Tibial nerve (tissue), 4 donors: Measurements from ENCODE around the gene PIK3CB. TPM values are rescaled to one million over a fixed set of nuclear protein-coding genes. Genes with fewer than 3 reads are reported as not detected.

ENCODE experiments used
- DNase-seq, 2 donors: peaks; one replicate each; pipeline ENCODE4 v3.0.0-alpha.2; 2019; ENCODE audit warnings: low spot score in 2 of 2
- H3K27ac ChIP-seq, 4 donors: fragments of 200-600 bp; sonication (generic) in 3 of 4; one replicate each; pipeline ENCODE4 v1.5.1; 2017 to 2019; ENCODE audit warnings: mild to moderate bottlenecking in 1 of 4
- H3K27me3 ChIP-seq, 2 donors: fragments of 200-600 bp; sonication (generic) in 1 of 2; one replicate each; pipeline versions ENCODE4 v1.5.1 to v1.6.0; 2017 to 2019
- H3K36me3 ChIP-seq, 3 donors: fragments of 200-600 bp; sonication (generic); one replicate each; pipeline ENCODE4 v1.5.1; 2018 to 2019
- H3K4me1 ChIP-seq, 4 donors: fragments of 200-600 bp; sonication (generic) in 3 of 4; one replicate each; pipeline ENCODE4 v1.5.1; 2017 to 2019
- H3K4me3 ChIP-seq, 4 donors: fragments of 200-600 bp; sonication (generic) in 3 of 4; one replicate each; pipeline ENCODE4 v1.5.1; 2017 to 2019; ENCODE audit warnings: mild to moderate bottlenecking in 1 of 4, moderate library complexity in 1 of 4
- H3K9me3 ChIP-seq, 4 donors: fragments of 200-600 bp; sonication (generic) in 3 of 4; one replicate each; pipeline ENCODE4 v1.5.1; 2017 to 2019
- EP300 ChIP-seq, 2 donors: sonication (generic); formaldehyde crosslinking; IDR thresholded peaks; one replicate each; pipeline ENCODE4 v1.6.1; 2017; ENCODE audit warnings: antibody characterized with exemption in 2 of 2, mild to moderate bottlenecking in 1 of 2
- POLR2A ChIP-seq, 2 donors: fragments of 450-650 bp; IDR thresholded peaks; one replicate each; pipeline ENCODE4 v1.6.1; 2017; ENCODE audit warnings: antibody characterized with exemption in 2 of 2, mild to moderate bottlenecking in 2 of 2, moderate library complexity in 2 of 2
- WGBS, 2 donors: methylation state at CpG; one replicate each; pipeline ENCODE4 v1.1.5; 2018; 5-methylcytosine and 5-hydroxymethylcytosine counted together
- total RNA-seq, 4 donors: library from RNA; depleted of rRNA; stranded (reverse); fragments of >200 nt; gene quantifications; one replicate each; pipeline ENCODE4 v1.1.0, GENCODE V29; 2016
- TF ChIP-seq, protein P1 (sequence below), 5 experiments: fragments of 200-600 bp in 3 of 5; fragments of 450-650 bp in 2 of 5; sonication (generic) in 3 of 5; IDR thresholded peaks; one replicate each; pipeline ENCODE4 v1.5.1; 2016 to 2019; ENCODE audit warnings: antibody characterized with exemption in 5 of 5, mild to moderate bottlenecking in 3 of 5, moderate library complexity in 2 of 5

PIK3CB gene
- total RNA-seq, 4 donors from 2014 or later: 11.2 to 32.1 (median 27.2) TPM

DNA sequence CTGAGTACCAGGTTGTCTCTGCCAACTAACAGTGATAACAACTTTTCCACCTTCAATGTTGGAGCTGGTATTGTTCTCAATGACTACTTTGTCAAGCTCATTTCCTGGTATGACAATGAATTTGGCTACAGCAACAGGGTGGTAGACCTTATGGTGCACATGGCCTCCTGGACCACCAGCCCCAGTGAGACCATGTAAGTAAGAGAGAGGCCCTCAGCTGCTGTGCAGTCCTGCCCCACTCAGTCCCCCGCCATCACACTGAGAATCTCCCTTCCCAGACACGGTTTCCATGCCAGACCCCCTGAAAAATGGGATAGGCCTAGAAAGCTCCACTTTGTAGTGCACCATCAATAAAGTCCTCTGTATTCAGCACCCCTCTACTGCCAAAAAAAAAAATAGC is 56.1 kb downstream of the PIK3CB start:
- H3K27ac ChIP-seq: no peak overlapping the region
- no peak for DNase-seq
- H3K4me1 ChIP-seq: peaks cover 0 to 28% (median 15%) of the 10 kb centered on the region in 4 donors
- H3K36me3 ChIP-seq: peaks cover 0 to 5% (median 0%) of the 10 kb centered on the region in 3 donors
- WGBS, 2 donors: 100% methylated on average over 2 of the region's 2 CpGs
- H3K9me3 ChIP-seq: no peaks in the 10 kb centered on the region
- no peaks in the 10 kb centered on the region for H3K27me3 ChIP-seq
- no peak overlapping the region for H3K4me3 ChIP-seq
- TF ChIP-seq EP300 (IDR thresholded peaks at IDR 0.05) (no peak), POLR2A (IDR thresholded peaks at IDR 0.05) (no peak)
- TF ChIP-seq, protein P1, sequence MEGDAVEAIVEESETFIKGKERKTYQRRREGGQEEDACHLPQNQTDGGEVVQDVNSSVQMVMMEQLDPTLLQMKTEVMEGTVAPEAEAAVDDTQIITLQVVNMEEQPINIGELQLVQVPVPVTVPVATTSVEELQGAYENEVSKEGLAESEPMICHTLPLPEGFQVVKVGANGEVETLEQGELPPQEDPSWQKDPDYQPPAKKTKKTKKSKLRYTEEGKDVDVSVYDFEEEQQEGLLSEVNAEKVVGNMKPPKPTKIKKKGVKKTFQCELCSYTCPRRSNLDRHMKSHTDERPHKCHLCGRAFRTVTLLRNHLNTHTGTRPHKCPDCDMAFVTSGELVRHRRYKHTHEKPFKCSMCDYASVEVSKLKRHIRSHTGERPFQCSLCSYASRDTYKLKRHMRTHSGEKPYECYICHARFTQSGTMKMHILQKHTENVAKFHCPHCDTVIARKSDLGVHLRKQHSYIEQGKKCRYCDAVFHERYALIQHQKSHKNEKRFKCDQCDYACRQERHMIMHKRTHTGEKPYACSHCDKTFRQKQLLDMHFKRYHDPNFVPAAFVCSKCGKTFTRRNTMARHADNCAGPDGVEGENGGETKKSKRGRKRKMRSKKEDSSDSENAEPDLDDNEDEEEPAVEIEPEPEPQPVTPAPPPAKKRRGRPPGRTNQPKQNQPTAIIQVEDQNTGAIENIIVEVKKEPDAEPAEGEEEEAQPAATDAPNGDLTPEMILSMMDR (IDR thresholded peaks at IDR 0.05): no peak

DNA sequence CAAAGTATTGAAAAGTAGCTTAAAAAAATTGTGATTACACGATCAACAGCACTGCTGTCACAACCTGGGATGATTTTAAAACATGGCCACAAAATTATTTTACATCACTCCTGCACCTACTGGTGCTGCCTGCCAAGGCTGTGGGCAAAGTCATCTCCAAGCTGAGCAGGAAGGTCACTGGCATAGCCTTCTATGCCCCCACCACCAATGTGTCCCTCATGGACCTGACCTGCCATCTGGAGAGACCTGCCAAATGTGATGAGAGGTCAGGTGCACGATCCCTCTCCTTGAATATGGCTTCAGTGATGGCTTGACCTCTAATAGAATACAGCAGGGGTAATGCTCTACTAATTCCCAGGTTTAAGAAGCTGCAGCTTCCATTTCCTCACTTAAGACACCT is 57.8 kb downstream of the PIK3CB start:
- DNase-seq: no peak
- H3K9me3 ChIP-seq: no peaks in the 10 kb centered on the region
- 98 to 100% methylated on average over 2 of the region's 2 CpGs for WGBS, 2 donors

DNA sequence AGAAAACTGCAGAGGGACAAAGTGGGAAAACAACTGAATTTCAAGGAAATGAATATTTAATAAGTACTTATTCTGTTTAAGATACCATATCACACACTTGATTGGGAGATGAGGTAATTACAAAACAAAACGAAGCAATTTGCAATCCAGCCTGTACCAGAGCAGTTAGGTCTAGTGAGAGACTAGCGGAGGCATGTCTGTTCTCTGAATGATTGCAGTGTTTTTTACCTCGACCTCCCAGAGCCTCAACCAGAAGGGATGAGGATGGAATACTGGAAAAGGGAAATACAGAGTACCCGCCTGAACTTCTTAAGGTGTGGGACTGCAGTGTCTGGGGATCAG is 59.5 kb downstream of the PIK3CB start:
- 49 to 50% methylated on average over 4 of the region's 4 CpGs for WGBS, 2 donors
- H3K36me3 ChIP-seq: peaks cover 0 to 5% (median 0%) of the 10 kb centered on the region in 3 donors

More for the DNA sequence above, 57.8 kb downstream of the PIK3CB start:
- H3K27ac ChIP-seq: no peak overlapping the region
- peaks cover 0 to 5% (median 0%) of the 10 kb centered on the region in 3 donors for H3K36me3 ChIP-seq
- TF ChIP-seq EP300 (IDR thresholded peaks at IDR 0.05) (no peak), POLR2A (IDR thresholded peaks at IDR 0.05) (no peak)
- TF ChIP-seq, protein P1 (IDR thresholded peaks at IDR 0.05): no peak
- H3K4me1 ChIP-seq: peaks cover 0 to 28% (median 15%) of the 10 kb centered on the region in 4 donors
- H3K4me3 ChIP-seq: no peak overlapping the region
- H3K27me3 ChIP-seq: no peaks in the 10 kb centered on the region

DNA sequence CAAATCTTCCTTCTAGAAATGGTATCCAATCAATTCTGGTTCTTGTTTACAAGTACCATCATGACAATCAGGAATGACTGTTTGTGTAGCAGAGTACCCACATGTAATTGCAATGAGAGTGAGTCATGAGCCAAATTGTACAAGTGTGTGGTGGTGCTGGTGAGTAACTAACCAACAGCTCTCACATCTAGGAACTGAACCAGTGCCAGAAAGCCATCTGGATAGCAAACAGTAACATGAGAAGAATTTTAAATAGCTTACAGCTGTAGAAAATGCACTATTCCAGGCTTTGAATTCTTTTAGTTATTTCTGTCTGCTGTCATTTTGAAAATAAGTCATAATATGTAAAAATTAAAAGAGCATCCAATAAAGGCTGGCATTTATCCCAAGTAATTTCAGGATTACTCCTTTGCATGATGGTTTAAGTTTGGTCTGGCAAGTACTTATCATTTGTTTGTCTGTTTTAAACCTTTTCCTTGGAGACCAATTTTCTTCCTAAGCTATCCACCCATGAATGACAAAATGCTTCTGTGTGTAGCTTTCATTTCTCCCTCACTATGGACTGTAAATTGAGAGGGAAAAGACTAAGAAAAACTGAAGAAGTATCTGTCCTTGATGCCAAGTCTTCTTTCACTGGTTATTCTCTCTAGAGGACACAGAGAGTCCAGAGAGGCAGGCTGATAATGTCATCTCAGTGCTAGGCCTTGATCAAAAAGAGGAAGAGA is 60.0 kb downstream of the PIK3CB start:
- TF ChIP-seq POLR2A (IDR thresholded peaks at IDR 0.05) (no peak), EP300 (IDR thresholded peaks at IDR 0.05) (peak in 1 of 2 donors; percentile 42)
- TF ChIP-seq, protein P1 (IDR thresholded peaks at IDR 0.05): no peak
- Histone ChIP-seq H3K27me3 (no peaks in the 10 kb centered on the region), H3K4me1 (peaks cover 0 to 28% (median 15%) of the 10 kb centered on the region in 4 donors), H3K9me3 (no peaks in the 10 kb centered on the region), H3K4me3 (no peak overlapping the region), H3K27ac (peak overlapping the region in 2 of 4 donors; percentile 59 to 78), H3K36me3 (peaks cover 0 to 5% (median 0%) of the 10 kb centered on the region in 3 donors)
- peak in 1 of 2 donors; percentile 82 for DNase-seq

More for the DNA sequence above, 59.5 kb downstream of the PIK3CB start:
- Histone ChIP-seq H3K4me1 (peaks cover 0 to 28% (median 15%) of the 10 kb centered on the region in 4 donors), H3K4me3 (no peak overlapping the region), H3K27ac (peak overlapping the region in 2 of 4 donors; percentile 59 to 78), H3K9me3 (no peaks in the 10 kb centered on the region), H3K27me3 (no peaks in the 10 kb centered on the region)
- no peak for TF ChIP-seq POLR2A (IDR thresholded peaks at IDR 0.05)
- TF ChIP-seq, protein P1 (IDR thresholded peaks at IDR 0.05): no peak
- no peak for TF ChIP-seq EP300 (IDR thresholded peaks at IDR 0.05)
- no peak for DNase-seq

DNA sequence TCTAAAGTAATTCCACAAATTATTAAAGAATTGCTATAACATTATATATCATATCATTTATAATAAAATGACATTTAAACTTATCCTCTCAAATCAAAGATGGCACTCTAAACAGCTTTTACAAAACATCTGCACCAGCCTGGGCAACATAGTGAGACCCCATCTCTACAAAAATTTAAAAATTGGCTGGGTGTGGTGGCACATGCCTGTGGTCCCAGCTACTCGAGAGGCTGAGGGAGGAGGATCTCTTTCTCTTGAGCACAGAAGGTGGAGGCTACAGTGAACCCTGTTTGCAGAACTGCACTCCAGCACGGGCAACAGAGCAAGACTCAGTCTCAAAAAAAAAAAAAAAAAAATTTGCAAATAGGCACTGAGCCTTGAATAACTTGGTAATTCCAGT is 63.1 kb downstream of the PIK3CB start:
- Histone ChIP-seq H3K36me3 (peaks cover 0 to 23% (median 0%) of the 10 kb centered on the region in 3 donors), H3K27ac (no peak overlapping the region), H3K4me1 (peaks cover 0 to 27% (median 14%) of the 10 kb centered on the region in 4 donors), H3K4me3 (no peak overlapping the region), H3K9me3 (peaks cover 0 to 12% (median 0%) of the 10 kb centered on the region in 4 donors), H3K27me3 (no peaks in the 10 kb centered on the region)
- WGBS, 2 donors: 95 to 96% methylated on average over 2 of the region's 2 CpGs
- TF ChIP-seq EP300 (IDR thresholded peaks at IDR 0.05) (no peak), POLR2A (IDR thresholded peaks at IDR 0.05) (no peak)
- TF ChIP-seq, protein P1 (IDR thresholded peaks at IDR 0.05): no peak
- no peak for DNase-seq
